HG02870 (cell line): ENCODE results near the gene TRIM47.
"Not testable (repeated sequence)": the region's sequence is repeated elsewhere in the genome, so short reads cannot be mapped to it uniquely, and the experiment has no call there.

Source experiments
- ATAC-seq: cut with Tn5 transposase; IDR thresholded peaks from one replicate; pipeline ENCODE4 v1.9.1; 2021; ENCODE audit warnings: mild to moderate bottlenecking, moderate library complexity; ENCODE audit not compliant: unreplicated experiment

The TRIM47 gene

GRCh38 chr17:75892556-75893224 lies 14.3 kb upstream of the TRIM47 start:
- ATAC-seq, result no peak

- no peak for ATAC-seq
Observed at GRCh38 chr17:75891605-75892555, 13.5 kb upstream of the TRIM47 start.

- ATAC-seq, result no peak
Observed at GRCh38 chr17:75891022-75891604, 12.7 kb upstream of the TRIM47 start.

GRCh38 chr17:75889454-75889853 lies 11.1 kb upstream of the TRIM47 start:
- ATAC-seq, result no peak

- ATAC-seq, result no peak
Observed at GRCh38 chr17:75888484-75888883, 10.1 kb upstream of the TRIM47 start.

GRCh38 chr17:75885860-75886259 lies 7.5 kb upstream of the TRIM47 start:
- ATAC-seq, result not testable (repeated sequence)

- ATAC-seq, result no peak
Observed at GRCh38 chr17:75885431-75885830, 7.0 kb upstream of the TRIM47 start.

- no peak for ATAC-seq
Observed at GRCh38 chr17:75881678-75882454, 3.5 kb upstream of the TRIM47 start.

- no peak for ATAC-seq
Observed at GRCh38 chr17:75880266-75880665, 1.9 kb upstream of the TRIM47 start.

GRCh38 chr17:75877752-75878173 lies 618 bp downstream of the TRIM47 start:
- ATAC-seq, result no peak

- ATAC-seq, result no peak
Observed at GRCh38 chr17:75876938-75877751, 1.2 kb downstream of the TRIM47 start.

GRCh38 chr17:75876190-75876937 lies 2.0 kb downstream of the TRIM47 start:
- no peak for ATAC-seq

GRCh38 chr17:75875940-75876189 lies 2.5 kb downstream of the TRIM47 start:
- no peak for ATAC-seq

- no peak for ATAC-seq
Observed at GRCh38 chr17:75875182-75875939, 3.0 kb downstream of the TRIM47 start.

GRCh38 chr17:75874323-75875181 lies 3.8 kb downstream of the TRIM47 start:
- ATAC-seq, result no peak

GRCh38 chr17:75873587-75874322 lies 4.6 kb downstream of the TRIM47 start:
- no peak for ATAC-seq
